ENCODE measurements around the gene CEPT1.

Gene CEPT1

DNA sequence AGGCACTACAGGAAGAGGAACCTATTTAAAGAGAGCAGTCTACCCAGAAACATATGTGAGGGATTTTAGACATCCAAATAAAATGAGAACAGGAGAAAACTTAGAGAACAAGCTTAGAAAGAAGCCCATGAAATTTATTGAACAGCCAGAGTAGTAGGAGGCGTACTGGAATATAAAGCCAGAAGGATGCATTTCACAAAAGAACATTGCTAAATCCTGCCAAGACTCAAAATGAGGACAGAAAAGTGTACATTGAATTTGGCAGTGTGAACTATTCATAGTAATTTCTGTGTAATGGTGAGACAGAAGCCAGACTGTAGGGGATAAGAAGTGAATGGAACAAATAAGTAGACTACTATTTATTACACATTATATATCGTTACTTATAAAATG is 22.5 kb downstream of the CEPT1 start:
- H2AFZ ChIP-seq: no peak overlapping the region

DNA sequence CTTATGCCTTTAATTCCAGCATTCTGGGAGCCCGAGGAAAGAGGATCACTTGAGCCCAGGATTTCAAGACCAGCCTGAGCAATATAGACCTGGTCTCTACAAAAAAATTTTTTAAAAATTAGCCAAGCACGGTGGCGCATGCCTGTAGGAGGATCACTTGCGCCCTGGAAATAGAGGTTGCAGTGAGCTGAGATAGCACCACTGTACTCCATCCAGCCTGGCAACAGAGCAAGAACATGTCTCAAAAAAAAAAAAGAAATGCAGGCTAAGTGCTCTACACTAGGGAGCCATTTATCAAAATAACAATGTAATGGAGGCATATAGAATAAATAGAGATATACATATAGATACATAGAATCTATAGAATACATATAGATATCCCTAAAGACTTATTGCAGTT is 23.3 kb downstream of the CEPT1 start:
- H3K27ac ChIP-seq: no peak overlapping the region
- H3K4me2 ChIP-seq (ENCODE audit: low read length): no peak overlapping the region
- no peaks in the 10 kb centered on the region for H3K9me3 ChIP-seq (ENCODE audit: control insufficient read depth, low read length)
- H3K4me3 ChIP-seq (ENCODE audit: low read depth, low read length): no peak overlapping the region
- H3K4me1 ChIP-seq: no peaks in the 10 kb centered on the region
- no peaks in the 10 kb centered on the region for H3K79me2 ChIP-seq
- H2AFZ ChIP-seq: no peak overlapping the region
- TF ChIP-seq, protein P1, sequence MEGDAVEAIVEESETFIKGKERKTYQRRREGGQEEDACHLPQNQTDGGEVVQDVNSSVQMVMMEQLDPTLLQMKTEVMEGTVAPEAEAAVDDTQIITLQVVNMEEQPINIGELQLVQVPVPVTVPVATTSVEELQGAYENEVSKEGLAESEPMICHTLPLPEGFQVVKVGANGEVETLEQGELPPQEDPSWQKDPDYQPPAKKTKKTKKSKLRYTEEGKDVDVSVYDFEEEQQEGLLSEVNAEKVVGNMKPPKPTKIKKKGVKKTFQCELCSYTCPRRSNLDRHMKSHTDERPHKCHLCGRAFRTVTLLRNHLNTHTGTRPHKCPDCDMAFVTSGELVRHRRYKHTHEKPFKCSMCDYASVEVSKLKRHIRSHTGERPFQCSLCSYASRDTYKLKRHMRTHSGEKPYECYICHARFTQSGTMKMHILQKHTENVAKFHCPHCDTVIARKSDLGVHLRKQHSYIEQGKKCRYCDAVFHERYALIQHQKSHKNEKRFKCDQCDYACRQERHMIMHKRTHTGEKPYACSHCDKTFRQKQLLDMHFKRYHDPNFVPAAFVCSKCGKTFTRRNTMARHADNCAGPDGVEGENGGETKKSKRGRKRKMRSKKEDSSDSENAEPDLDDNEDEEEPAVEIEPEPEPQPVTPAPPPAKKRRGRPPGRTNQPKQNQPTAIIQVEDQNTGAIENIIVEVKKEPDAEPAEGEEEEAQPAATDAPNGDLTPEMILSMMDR (IDR thresholded peaks at IDR 0.05): no peak
- H3K9ac ChIP-seq: no peak overlapping the region
- H3K27me3 ChIP-seq (ENCODE audit: control insufficient read depth, insufficient read depth, low read length): no peaks in the 10 kb centered on the region
- no peaks in the 10 kb centered on the region for H3K36me3 ChIP-seq (ENCODE audit: control insufficient read depth, insufficient read depth, low read length)

More for the DNA sequence above, 22.5 kb downstream of the CEPT1 start:
- Histone ChIP-seq H3K27ac (no peak overlapping the region), H3K9me3 (ENCODE audit: control insufficient read depth, low read length) (no peaks in the 10 kb centered on the region), H3K79me2 (no peaks in the 10 kb centered on the region), H3K9ac (no peak overlapping the region), H3K4me2 (ENCODE audit: low read length) (no peak overlapping the region), H3K4me3 (ENCODE audit: low read depth, low read length) (no peak overlapping the region), H3K27me3 (ENCODE audit: control insufficient read depth, insufficient read depth, low read length) (no peaks in the 10 kb centered on the region), H3K4me1 (no peaks in the 10 kb centered on the region), H3K36me3 (ENCODE audit: control insufficient read depth, insufficient read depth, low read length) (no peaks in the 10 kb centered on the region)
- TF ChIP-seq, protein P1 (IDR thresholded peaks at IDR 0.05): no peak

DNA sequence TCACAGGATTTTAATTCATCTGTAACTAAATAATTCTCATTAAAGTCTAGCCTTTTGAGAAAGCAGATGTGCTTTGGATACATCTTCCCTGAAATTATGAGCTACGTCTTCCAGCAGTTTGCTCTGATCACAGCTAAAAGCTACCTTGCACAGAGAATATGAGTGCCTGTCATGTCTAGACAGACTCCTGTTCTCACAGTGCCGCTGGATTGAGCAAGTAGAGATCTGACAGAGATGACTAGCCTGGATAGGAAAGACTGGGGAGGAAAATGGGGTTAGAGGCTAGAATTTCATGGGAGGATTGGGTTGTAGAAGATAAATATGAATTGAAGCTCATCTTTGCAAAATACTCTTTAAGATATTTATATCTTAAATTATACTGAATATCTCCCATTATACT is 24.1 kb downstream of the CEPT1 start:
- TF ChIP-seq, protein P1 (IDR thresholded peaks at IDR 0.05): no peak
- Histone ChIP-seq H3K4me2 (ENCODE audit: low read length) (no peak overlapping the region), H3K36me3 (ENCODE audit: control insufficient read depth, insufficient read depth, low read length) (no peaks in the 10 kb centered on the region), H3K79me2 (no peaks in the 10 kb centered on the region), H3K9ac (no peak overlapping the region), H3K9me3 (ENCODE audit: control insufficient read depth, low read length) (no peaks in the 10 kb centered on the region), H3K27me3 (ENCODE audit: control insufficient read depth, insufficient read depth, low read length) (no peaks in the 10 kb centered on the region), H2AFZ (no peak overlapping the region), H3K27ac (no peak overlapping the region), H3K4me1 (no peaks in the 10 kb centered on the region), H3K4me3 (ENCODE audit: low read depth, low read length) (no peak overlapping the region)

DNA sequence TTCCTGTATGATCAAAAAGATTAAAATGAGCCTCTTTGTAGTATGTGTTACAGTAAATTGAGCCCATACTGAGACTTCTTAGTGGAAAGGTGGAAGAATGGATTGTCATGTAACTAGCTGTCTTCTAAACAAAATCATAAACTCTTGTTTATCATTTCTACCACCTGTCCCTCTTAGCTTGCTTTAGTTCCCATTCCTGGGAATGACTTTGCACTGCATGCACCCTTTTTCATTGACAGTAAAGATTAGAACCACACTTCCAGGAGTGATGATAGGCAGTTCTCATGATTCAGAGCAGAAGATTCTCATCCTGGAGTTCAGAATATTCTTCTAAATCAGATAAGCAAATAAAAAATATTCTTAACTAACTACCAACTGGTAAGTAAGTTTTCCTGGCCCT is 32.4 kb downstream of the CEPT1 start:
- Histone ChIP-seq H3K36me3 (ENCODE audit: control insufficient read depth, insufficient read depth, low read length) (no peaks in the 10 kb centered on the region), H3K4me3 (ENCODE audit: low read depth, low read length) (no peak overlapping the region), H3K4me2 (ENCODE audit: low read length) (no peak overlapping the region), H3K9me3 (ENCODE audit: control insufficient read depth, low read length) (no peaks in the 10 kb centered on the region), H3K27me3 (ENCODE audit: control insufficient read depth, insufficient read depth, low read length) (no peaks in the 10 kb centered on the region), H3K27ac (no peak overlapping the region), H2AFZ (no peak overlapping the region), H3K4me1 (no peaks in the 10 kb centered on the region), H3K9ac (no peak overlapping the region), H3K79me2 (no peaks in the 10 kb centered on the region)
- TF ChIP-seq, protein P1 (IDR thresholded peaks at IDR 0.05): no peak

DNA sequence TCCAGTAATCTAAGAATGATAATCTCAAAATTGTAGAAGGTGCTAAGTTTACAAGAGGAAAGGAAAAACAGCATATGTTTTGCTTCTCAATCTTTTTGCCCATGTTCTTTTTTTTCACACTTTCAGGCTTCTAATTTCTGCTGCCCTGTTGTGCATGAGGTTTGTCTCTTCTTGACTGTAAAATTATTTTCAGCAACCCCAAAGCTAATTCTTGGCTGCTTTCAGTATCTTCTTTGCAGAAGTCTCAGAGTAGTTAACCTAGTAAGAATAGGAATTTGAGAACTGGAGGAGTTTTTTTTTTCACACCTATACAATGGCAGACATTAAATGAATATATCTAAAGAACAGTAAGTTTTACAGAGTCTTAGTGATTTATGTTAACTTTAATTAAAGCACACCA is 34.0 kb downstream of the CEPT1 start:
- Histone ChIP-seq H3K9me3 (ENCODE audit: control insufficient read depth, low read length) (no peaks in the 10 kb centered on the region), H3K36me3 (ENCODE audit: control insufficient read depth, insufficient read depth, low read length) (no peaks in the 10 kb centered on the region), H3K27ac (no peak overlapping the region), H3K4me1 (no peaks in the 10 kb centered on the region), H3K27me3 (ENCODE audit: control insufficient read depth, insufficient read depth, low read length) (no peaks in the 10 kb centered on the region), H3K4me2 (ENCODE audit: low read length) (no peak overlapping the region), H2AFZ (no peak overlapping the region), H3K4me3 (ENCODE audit: low read depth, low read length) (no peak overlapping the region), H3K79me2 (no peaks in the 10 kb centered on the region), H3K9ac (no peak overlapping the region)
- TF ChIP-seq, protein P1 (IDR thresholded peaks at IDR 0.05): no peak
